GM23338 (cell line): ENCODE measurements around the gene CLCF1.

Source experiments
- EZH2phosphoT487 ChIP-seq: fragments of 200-600 bp; sonication (generic); IDR thresholded peaks from one replicate; pipeline ENCODE4 v1.8.1; 2018; ENCODE audit warnings: antibody characterized with exemption; ENCODE audit not compliant: unreplicated experiment
- JUNB ChIP-seq: IDR thresholded peaks from one replicate; pipeline ENCODE4 v1.6.1; 2016; ENCODE audit warnings: antibody characterized with exemption; ENCODE audit not compliant: unreplicated experiment
- POLR2AphosphoS5 ChIP-seq: IDR thresholded peaks from 2 replicates; pipeline ENCODE4 v1.6.1; 2016; ENCODE audit warnings: antibody characterized with exemption, low read depth
- TF ChIP-seq, protein P1 (sequence below), 2 experiments: fragments of 200-600 bp in 1 of 2; sonication (generic) in 1 of 2; conservative IDR thresholded peaks; 2 replicates each; pipeline versions ENCODE4 v1.5.1 to v1.6.1; 2016 to 2017; ENCODE audit warnings: antibody characterized with exemption in 2 of 2, low read depth in 2 of 2, mild to moderate bottlenecking in 2 of 2, moderate library complexity in 1 of 2
- TF ChIP-seq, protein P2 (sequence below): IDR thresholded peaks from one replicate; pipeline ENCODE4 v1.6.1; 2018; ENCODE audit warnings: antibody characterized with exemption; ENCODE audit not compliant: unreplicated experiment
- TF ChIP-seq, protein P3 (sequence below): IDR thresholded peaks from 2 replicates; pipeline ENCODE4 v1.6.1; 2016; ENCODE audit warnings: antibody characterized with exemption

DNA sequence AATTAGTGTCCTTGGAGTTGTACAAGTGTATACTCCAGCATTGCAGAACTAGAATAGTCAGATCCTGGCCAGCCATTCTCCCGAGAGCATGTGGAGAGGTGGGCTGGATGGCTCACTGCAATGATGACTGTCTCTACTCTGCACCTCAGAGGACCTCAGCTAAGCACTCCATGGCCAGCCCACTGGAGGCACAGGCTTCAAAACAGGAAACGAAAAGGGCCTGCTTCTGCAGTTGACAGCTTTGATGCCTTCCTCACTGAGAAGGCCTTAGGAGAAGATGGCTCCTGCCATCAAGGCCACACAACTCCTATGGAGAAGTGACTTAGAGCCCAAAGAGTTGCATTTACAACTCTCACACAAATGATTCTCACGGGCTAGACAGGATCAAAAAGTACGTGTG is 29.1 kb downstream of the CLCF1 start:
- TF ChIP-seq, protein P1, sequence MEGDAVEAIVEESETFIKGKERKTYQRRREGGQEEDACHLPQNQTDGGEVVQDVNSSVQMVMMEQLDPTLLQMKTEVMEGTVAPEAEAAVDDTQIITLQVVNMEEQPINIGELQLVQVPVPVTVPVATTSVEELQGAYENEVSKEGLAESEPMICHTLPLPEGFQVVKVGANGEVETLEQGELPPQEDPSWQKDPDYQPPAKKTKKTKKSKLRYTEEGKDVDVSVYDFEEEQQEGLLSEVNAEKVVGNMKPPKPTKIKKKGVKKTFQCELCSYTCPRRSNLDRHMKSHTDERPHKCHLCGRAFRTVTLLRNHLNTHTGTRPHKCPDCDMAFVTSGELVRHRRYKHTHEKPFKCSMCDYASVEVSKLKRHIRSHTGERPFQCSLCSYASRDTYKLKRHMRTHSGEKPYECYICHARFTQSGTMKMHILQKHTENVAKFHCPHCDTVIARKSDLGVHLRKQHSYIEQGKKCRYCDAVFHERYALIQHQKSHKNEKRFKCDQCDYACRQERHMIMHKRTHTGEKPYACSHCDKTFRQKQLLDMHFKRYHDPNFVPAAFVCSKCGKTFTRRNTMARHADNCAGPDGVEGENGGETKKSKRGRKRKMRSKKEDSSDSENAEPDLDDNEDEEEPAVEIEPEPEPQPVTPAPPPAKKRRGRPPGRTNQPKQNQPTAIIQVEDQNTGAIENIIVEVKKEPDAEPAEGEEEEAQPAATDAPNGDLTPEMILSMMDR (conservative IDR thresholded peaks at IDR 0.05; ENCODE audit: low read depth in 2 of 2), result no peak
- TF ChIP-seq, protein P2, sequence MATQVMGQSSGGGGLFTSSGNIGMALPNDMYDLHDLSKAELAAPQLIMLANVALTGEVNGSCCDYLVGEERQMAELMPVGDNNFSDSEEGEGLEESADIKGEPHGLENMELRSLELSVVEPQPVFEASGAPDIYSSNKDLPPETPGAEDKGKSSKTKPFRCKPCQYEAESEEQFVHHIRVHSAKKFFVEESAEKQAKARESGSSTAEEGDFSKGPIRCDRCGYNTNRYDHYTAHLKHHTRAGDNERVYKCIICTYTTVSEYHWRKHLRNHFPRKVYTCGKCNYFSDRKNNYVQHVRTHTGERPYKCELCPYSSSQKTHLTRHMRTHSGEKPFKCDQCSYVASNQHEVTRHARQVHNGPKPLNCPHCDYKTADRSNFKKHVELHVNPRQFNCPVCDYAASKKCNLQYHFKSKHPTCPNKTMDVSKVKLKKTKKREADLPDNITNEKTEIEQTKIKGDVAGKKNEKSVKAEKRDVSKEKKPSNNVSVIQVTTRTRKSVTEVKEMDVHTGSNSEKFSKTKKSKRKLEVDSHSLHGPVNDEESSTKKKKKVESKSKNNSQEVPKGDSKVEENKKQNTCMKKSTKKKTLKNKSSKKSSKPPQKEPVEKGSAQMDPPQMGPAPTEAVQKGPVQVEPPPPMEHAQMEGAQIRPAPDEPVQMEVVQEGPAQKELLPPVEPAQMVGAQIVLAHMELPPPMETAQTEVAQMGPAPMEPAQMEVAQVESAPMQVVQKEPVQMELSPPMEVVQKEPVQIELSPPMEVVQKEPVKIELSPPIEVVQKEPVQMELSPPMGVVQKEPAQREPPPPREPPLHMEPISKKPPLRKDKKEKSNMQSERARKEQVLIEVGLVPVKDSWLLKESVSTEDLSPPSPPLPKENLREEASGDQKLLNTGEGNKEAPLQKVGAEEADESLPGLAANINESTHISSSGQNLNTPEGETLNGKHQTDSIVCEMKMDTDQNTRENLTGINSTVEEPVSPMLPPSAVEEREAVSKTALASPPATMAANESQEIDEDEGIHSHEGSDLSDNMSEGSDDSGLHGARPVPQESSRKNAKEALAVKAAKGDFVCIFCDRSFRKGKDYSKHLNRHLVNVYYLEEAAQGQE, result no peak
- no peak for TF ChIP-seq EZH2phosphoT487
- TF ChIP-seq, protein P3, sequence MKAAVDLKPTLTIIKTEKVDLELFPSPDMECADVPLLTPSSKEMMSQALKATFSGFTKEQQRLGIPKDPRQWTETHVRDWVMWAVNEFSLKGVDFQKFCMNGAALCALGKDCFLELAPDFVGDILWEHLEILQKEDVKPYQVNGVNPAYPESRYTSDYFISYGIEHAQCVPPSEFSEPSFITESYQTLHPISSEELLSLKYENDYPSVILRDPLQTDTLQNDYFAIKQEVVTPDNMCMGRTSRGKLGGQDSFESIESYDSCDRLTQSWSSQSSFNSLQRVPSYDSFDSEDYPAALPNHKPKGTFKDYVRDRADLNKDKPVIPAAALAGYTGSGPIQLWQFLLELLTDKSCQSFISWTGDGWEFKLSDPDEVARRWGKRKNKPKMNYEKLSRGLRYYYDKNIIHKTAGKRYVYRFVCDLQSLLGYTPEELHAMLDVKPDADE, result no peak
- TF ChIP-seq JUNB, result no peak
- no peak for TF ChIP-seq POLR2AphosphoS5
